Adrenal gland (tissue), 12 donors: Measurements from ENCODE around the gene ENPP7. TPM values are rescaled to one million over a fixed set of nuclear protein-coding genes. Genes with fewer than 3 reads are reported as not detected.

Experiments
- DNase-seq, 7 donors: peaks; one replicate each; pipeline ENCODE4 v3.0.0-alpha.2; 2019 to 2020
- H3K27ac ChIP-seq, 5 donors: fragments of 200-600 bp; sonication (generic) in 4 of 5; 1 replicate in 3 of 5; 2 replicates in 2 of 5; pipeline versions ENCODE4 v1.5.1 to v1.8.0; 2016 to 2020; ENCODE audit warnings: mild to moderate bottlenecking in 1 of 5
- H3K27me3 ChIP-seq: fragments of 200-600 bp; 2 replicates; pipeline ENCODE4 v1.8.0; 2021
- H3K36me3 ChIP-seq, 2 donors: fragments of 200-600 bp; replicated peaks in 1 of 2; 1 replicate in 1 of 2; 2 replicates in 1 of 2; pipeline versions ENCODE4 v1.5.1 to v1.8.0; 2018 to 2022
- H3K4me1 ChIP-seq, 2 donors: fragments of 200-600 bp; replicated peaks in 1 of 2; 1 replicate in 1 of 2; 2 replicates in 1 of 2; pipeline versions ENCODE4 v1.5.1 to v1.8.0; 2018 to 2021
- H3K4me3 ChIP-seq, 4 donors: fragments of 200-600 bp; sonication (generic) in 3 of 4; one replicate each; pipeline ENCODE4 v1.5.1; 2016 to 2018
- H3K9me3 ChIP-seq, 3 donors: fragments of 200-600 bp; sonication (generic) in 1 of 3; replicated peaks in 1 of 3; 1 replicate in 2 of 3; 2 replicates in 1 of 3; pipeline versions ENCODE4 v1.5.1 to v1.8.0; 2016 to 2021
- CTCF ChIP-seq, 6 experiments: fragments of 450-650 bp in 4 of 6; fragments of 200-600 bp in 2 of 6; sonication (generic) in 1 of 6; IDR thresholded peaks; 1 replicate in 5 of 6; 2 replicates in 1 of 6; pipeline versions ENCODE4 v1.5.1 to v1.8.0; 2016 to 2021; ENCODE audit warnings: antibody characterized with exemption in 6 of 6, mild to moderate bottlenecking in 2 of 6, moderate library complexity in 1 of 6
- POLR2A ChIP-seq, 2 donors: fragments of 450-650 bp; IDR thresholded peaks; one replicate each; pipeline ENCODE4 v1.6.1; 2017; ENCODE audit warnings: antibody characterized with exemption in 2 of 2, mild to moderate bottlenecking in 2 of 2, moderate library complexity in 1 of 2
- WGBS, 4 donors: extraction: QIAGEN DNeasy Blood & Tissue Kit in 2 of 4; methylation state at CpG; one replicate each; pipeline versions ENCODE4 v1.1.5 to v1.1.7; 2013 to 2017; 5-methylcytosine and 5-hydroxymethylcytosine counted together
- intact Hi-C, 2 donors: fragments of 100-400 bp; cut with DNase I; formaldehyde crosslinking; loops; one replicate each; pipeline versions ENCODE4 v1.14.1 to v1.15.0; 2022 to 2023
- polyA plus RNA-seq, 3 donors: library from polyadenylated mRNA; stranded (reverse); fragments of 200-250 nt in 2 of 3; fragments of 350-450 nt in 1 of 3; fragmentation: Illumina TruSeq in 1 of 3; extraction: RNeasy Lipid Tissue Mini Kit (QIAGEN cat#74804) in 1 of 3; gene quantifications; one replicate each; pipeline ENCODE4 v1.2.3, GENCODE V29; 2013 to 2014
- total RNA-seq, 9 donors: library from RNA; depleted of rRNA in 4 of 9; stranded (reverse); fragments of >200 nt in 4 of 9; fragments of 120-200 nt in 1 of 9; fragmentation: NEBNext Ultra II Directional in 1 of 9; extraction: Animal tissue kit (Norgen Biotek cat#: 25700) in 1 of 9; gene quantifications; one replicate each; pipeline versions ENCODE4 v1.1.0 to v1.2.4, GENCODE V29; 2013 to 2023
- donor health status: healthy with polysubstance abuse.
- donor health status: Bipolar disorder and iron deficiency.
- donor health status: DM: yes; HTN: yes; CAD: no.
- donor health status: DM: no; HTN: no; CAD: no.
- donor health status: DM: no; HTN: no; CAD: no.
- donor health status: DM: yes; HTN: yes; CAD: no.

The ENPP7 gene
- total and polyA plus RNA-seq, 12 donors: 0.39 TPM; not detected in 11

GRCh38 chr17:79757140-79757745, 26.5 kb downstream of the ENPP7 start:
- 91 to 95% (median 94%) methylated on average over 15 of the region's 15 CpGs for whole genome bisulfite sequencing, 4 donors
- no peaks in the 10 kb centered on the region for H3K9me3 ChIP-seq
- H3K27me3 ChIP-seq: peaks cover 6% of the 10 kb centered on the region
- no peak for DNase-seq
- H3K4me1 ChIP-seq: no peaks in the 10 kb centered on the region
- intact Hi-C loops: no loop called here
- TF ChIP-seq CTCF (IDR thresholded peaks at IDR 0.05) (no peak), POLR2A (IDR thresholded peaks at IDR 0.05) (no peak)
- no peaks in the 10 kb centered on the region for H3K36me3 ChIP-seq
- H3K27ac ChIP-seq: no peak overlapping the region
- H3K4me3 ChIP-seq: no peak overlapping the region

GRCh38 chr17:79758271-79758670, 27.5 kb downstream of the ENPP7 start:
- Histone ChIP-seq H3K36me3 (no peaks in the 10 kb centered on the region), H3K4me3 (no peak overlapping the region), H3K9me3 (no peaks in the 10 kb centered on the region), H3K4me1 (no peaks in the 10 kb centered on the region), H3K27me3 (peaks cover 6% of the 10 kb centered on the region), H3K27ac (no peak overlapping the region)
- DNase-seq: no peak
- no peak for TF ChIP-seq POLR2A (IDR thresholded peaks at IDR 0.05)
- TF ChIP-seq CTCF (IDR thresholded peaks at IDR 0.05): no peak
- 86 to 94% (median 91%) methylated on average over 6 of the region's 6 CpGs for WGBS, 4 donors
- intact Hi-C loops: no loop called here

- 75 to 88% (median 86%) methylated on average over 15 to 21 of the region's 21 CpGs for WGBS, 4 donors
- TF ChIP-seq CTCF (IDR thresholded peaks at IDR 0.05) (no peak), POLR2A (IDR thresholded peaks at IDR 0.05) (no peak)
- H3K36me3 ChIP-seq: no peaks in the 10 kb centered on the region
- H3K4me1 ChIP-seq: no peaks in the 10 kb centered on the region
- H3K27ac ChIP-seq: no peak overlapping the region
- no peak overlapping the region for H3K4me3 ChIP-seq
- intact Hi-C loops: no loop called here
- H3K27me3 ChIP-seq: peaks cover 4% of the 10 kb centered on the region
- no peak for DNase-seq
- H3K9me3 ChIP-seq: no peaks in the 10 kb centered on the region
These were observed 29.6 kb downstream of the ENPP7 start for GRCh38 chr17:79760197-79760906.

- Histone ChIP-seq H3K4me1 (no peaks in the 10 kb centered on the region), H3K36me3 (no peaks in the 10 kb centered on the region), H3K27me3 (peaks cover 6% of the 10 kb centered on the region), H3K9me3 (no peaks in the 10 kb centered on the region), H3K27ac (no peak overlapping the region), H3K4me3 (no peak overlapping the region)
- WGBS, 4 donors: 78 to 82% (median 81%) methylated on average over 16 to 19 of the region's 19 CpGs
- intact Hi-C loops: no loop called here
- TF ChIP-seq POLR2A (IDR thresholded peaks at IDR 0.05): no peak
- TF ChIP-seq CTCF (IDR thresholded peaks at IDR 0.05): no peak
- no peak for DNase-seq
These were observed 31.3 kb downstream of the ENPP7 start for GRCh38 chr17:79761894-79762589.
